ENCODE data around the gene UHRF2.

UHRF2 gene

GRCh38 chr9:6415266-6415665 lies 2.3 kb downstream of the UHRF2 start:
- H3K9me3 ChIP-seq = no peaks in the 10 kb centered on the region
- intact Hi-C loops (cut with DNase I; ENCODE audit: low total_unique reads) = loop anchor here (10.0 kb wide), 1 partner anchor 340 kb away; the partner anchor contains the start of gene KDM4C
- no peak for DNase-seq
- no peaks in the 10 kb centered on the region for H3K27me3 ChIP-seq
- TF ChIP-seq CTCF (IDR thresholded peaks at IDR 0.05) = no peak
- H3K4me1 ChIP-seq = peaks cover 0 to 55% (median 23%) of the 10 kb centered on the region in 4 donors
- H3K27ac ChIP-seq = peak overlapping the region in 1 of 2 donors; percentile 90
- peak overlapping the region; percentile 93 to 96 for H3K4me3 ChIP-seq
- no peaks in the 10 kb centered on the region for H3K36me3 ChIP-seq

DNA sequence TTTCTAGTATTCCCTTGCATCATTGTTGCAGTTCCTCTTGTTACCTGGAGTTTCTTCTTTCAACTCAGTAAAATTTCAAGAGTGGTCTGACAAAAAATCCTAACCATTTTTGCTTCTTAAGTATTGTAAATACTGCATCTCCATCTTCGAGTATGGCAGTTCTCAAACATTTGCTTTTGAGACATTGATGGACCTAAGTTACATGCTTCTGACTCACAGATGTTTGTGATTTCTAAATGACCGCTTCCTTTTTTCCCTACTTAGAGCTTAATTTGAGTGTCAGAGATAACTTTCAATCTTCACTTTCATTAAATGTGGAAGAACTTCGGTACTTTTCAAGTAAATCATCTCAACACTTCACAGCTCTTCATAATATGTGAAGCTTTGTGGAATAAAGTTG lies 4.2 kb downstream of the UHRF2 start:
- Histone ChIP-seq H3K4me1 (peaks cover 0 to 68% (median 24%) of the 10 kb centered on the region in 4 donors), H3K9me3 (no peaks in the 10 kb centered on the region), H3K27ac (no peak overlapping the region), H3K36me3 (peaks cover 0 to 9% (median 3%) of the 10 kb centered on the region in 3 donors), H3K27me3 (no peaks in the 10 kb centered on the region), H3K4me3 (no peak overlapping the region)
- no peak for TF ChIP-seq CTCF (IDR thresholded peaks at IDR 0.05)
- no peak for DNase-seq
- intact Hi-C loops (cut with DNase I; ENCODE audit: low total_unique reads) = loop anchor here (10.0 kb wide), 1 partner anchor 338 kb away; the partner anchor contains the start of gene KDM4C

- Histone ChIP-seq H3K9me3 (no peaks in the 10 kb centered on the region), H3K4me1 (peaks cover 0 to 68% (median 22%) of the 10 kb centered on the region in 4 donors), H3K27ac (no peak overlapping the region), H3K27me3 (no peaks in the 10 kb centered on the region), H3K4me3 (no peak overlapping the region), H3K36me3 (peaks cover 0 to 9% (median 4%) of the 10 kb centered on the region in 3 donors)
- TF ChIP-seq CTCF (IDR thresholded peaks at IDR 0.05) = no peak
- intact Hi-C loops (cut with DNase I; ENCODE audit: low total_unique reads) = loop anchor here (10.0 kb wide), 1 partner anchor 336 kb away; the partner anchor contains the start of gene KDM4C
- DNase-seq = no peak
Measured at GRCh38 chr9:6418764-6419163, 5.8 kb downstream of the UHRF2 start.

- Histone ChIP-seq H3K9me3 (no peaks in the 10 kb centered on the region), H3K27me3 (no peaks in the 10 kb centered on the region), H3K4me3 (no peak overlapping the region), H3K36me3 (peaks cover 0 to 12% (median 4%) of the 10 kb centered on the region in 3 donors), H3K27ac (no peak overlapping the region), H3K4me1 (peaks cover 0 to 39% (median 12%) of the 10 kb centered on the region in 4 donors)
- no peak for TF ChIP-seq CTCF (IDR thresholded peaks at IDR 0.05)
- intact Hi-C loops (cut with DNase I; ENCODE audit: low total_unique reads) = no loop called here
- no peak for DNase-seq
Measured at GRCh38 chr9:6424940-6425339, 11.9 kb downstream of the UHRF2 start.

- no peaks in the 10 kb centered on the region for H3K27me3 ChIP-seq
- H3K9me3 ChIP-seq = no peaks in the 10 kb centered on the region
- peaks cover 0 to 40% (median 11%) of the 10 kb centered on the region in 4 donors for H3K4me1 ChIP-seq
- no peak overlapping the region for H3K27ac ChIP-seq
- H3K4me3 ChIP-seq = no peak overlapping the region
- no peak for TF ChIP-seq CTCF (IDR thresholded peaks at IDR 0.05)
- intact Hi-C loops (cut with DNase I; ENCODE audit: low total_unique reads) = no loop called here
- no peak for DNase-seq
- peaks cover 0 to 12% (median 4%) of the 10 kb centered on the region in 3 donors for H3K36me3 ChIP-seq
Measured at GRCh38 chr9:6426117-6426516, 13.1 kb downstream of the UHRF2 start.
